Endothelial cell of umbilical vein (primary cell): ENCODE data around the gene ANKRD33B. TPM values are rescaled to one million over a fixed set of nuclear protein-coding genes. Genes with fewer than 3 reads are reported as not detected.

Experiments
- BruUV-seq: library from RNA; stranded (reverse); fragments of 400-500 nt; replicated peaks from 2 replicates; lab custom pipeline; 2021; lab: Mats Ljungman, UMichigan
- CTCF ChIA-PET: fragments of 300-600, 350-600 bp; sonication (Branson Sonifier 250); formaldehyde crosslinking; loops from one replicate; lab custom pipeline; 2021; ENCODE audit warnings: antibody characterized with exemption, inconsistent platforms; lab: Charles Lee
- POLR2A ChIA-PET: fragments of 300-600, 350-600 bp; sonication (Branson Sonifier 250); formaldehyde crosslinking; loops from one replicate; lab custom pipeline; 2021; ENCODE audit warnings: antibody characterized with exemption, inconsistent platforms; lab: Charles Lee
- DNase-seq: peaks from one replicate; pipeline ENCODE4 v3.0.0-alpha.2; 2011; ENCODE audit warnings: low read depth, low spot score
- FAIRE-seq: peaks from 2 replicates; lab custom pipeline; 2011; peaks lifted over from hg19 to GRCh38; lab: Jason Lieb, UNC
- H2AFZ ChIP-seq: 2 replicates; pipeline ENCODE4 v1.6.0; 2012; ENCODE audit warnings: low read depth, low read length, control low read depth, inconsistent platforms
- H3K27ac ChIP-seq: 2 replicates; pipeline ENCODE4 v1.5.1; 2011; ENCODE audit warnings: low read depth, mild to moderate bottlenecking, control low read depth, low read length, moderate library complexity; ENCODE audit not compliant: insufficient read depth
- H3K27me3 ChIP-seq, 2 experiments: 2 replicates each; pipeline versions ENCODE4 v1.6.0 to v1.6.1; 2011; ENCODE audit warnings: low read length in 2 of 2, mixed read lengths in 1 of 2; ENCODE audit not compliant: control insufficient read depth in 2 of 2, insufficient read depth in 2 of 2
- H3K36me3 ChIP-seq, 2 experiments: 2 replicates in 1 of 2; 3 replicates in 1 of 2; pipeline ENCODE4 v1.5.1; 2011; ENCODE audit warnings: low read length in 2 of 2, mild to moderate bottlenecking in 1 of 2, moderate library complexity in 1 of 2; ENCODE audit not compliant: control insufficient read depth in 2 of 2, insufficient read depth in 2 of 2; ENCODE audit errors: extremely low read depth in 1 of 2
- H3K4me1 ChIP-seq: 3 replicates; pipeline ENCODE4 v1.5.1; 2011; ENCODE audit warnings: mild to moderate bottlenecking, low read length; ENCODE audit not compliant: control insufficient read depth, insufficient read depth; ENCODE audit errors: extremely low read depth
- H3K4me2 ChIP-seq: 2 replicates; pipeline ENCODE4 v1.6.1; 2011; ENCODE audit warnings: low read length, control low read depth, mixed read lengths; ENCODE audit not compliant: insufficient read depth
- H3K4me3 ChIP-seq, 3 experiments: fragments of 200-600 bp in 1 of 3; sonication (generic), shearing (Covaris generic) in 1 of 3; replicated peaks in 1 of 3; 2 replicates each; pipeline ENCODE4 v1.5.1; 2011 to 2016; ENCODE audit warnings: control low read depth in 3 of 3, low read length in 3 of 3, mild to moderate bottlenecking in 2 of 3, inconsistent platforms in 1 of 3, low read depth in 1 of 3, moderate library complexity in 1 of 3; ENCODE audit not compliant: insufficient read depth in 1 of 3
- H3K79me2 ChIP-seq: 2 replicates; pipeline ENCODE4 v1.6.0; 2012; ENCODE audit warnings: low read length, inconsistent platforms; ENCODE audit not compliant: control insufficient read depth, insufficient read depth
- H3K9ac ChIP-seq: replicated peaks from 2 replicates; pipeline ENCODE3; 2011; ENCODE audit warnings: low read length, control low read depth; ENCODE audit not compliant: insufficient read depth; ENCODE audit errors: extremely low read depth
- H3K9me1 ChIP-seq: replicated peaks from 3 replicates; pipeline ENCODE4 v1.6.0; 2011; ENCODE audit warnings: mild to moderate bottlenecking, low read length; ENCODE audit not compliant: control insufficient read depth, insufficient read depth; ENCODE audit errors: extremely low read depth
- H3K9me3 ChIP-seq: replicated peaks from 2 replicates; pipeline ENCODE4 v1.5.1; 2012; ENCODE audit warnings: low read length, inconsistent platforms; ENCODE audit not compliant: control insufficient read depth, insufficient read depth
- H4K20me1 ChIP-seq: replicated peaks from 2 replicates; pipeline ENCODE3; 2011; ENCODE audit warnings: mild to moderate bottlenecking, low read length; ENCODE audit not compliant: control insufficient read depth, insufficient read depth; ENCODE audit errors: extremely low read depth
- CTCF ChIP-seq, 2 donors: IDR thresholded peaks; 1 replicate in 1 of 2; 2 replicates in 1 of 2; pipeline ENCODE4 v1.5.1; 2011; ENCODE audit warnings: low read length in 2 of 2, mild to moderate bottlenecking in 2 of 2, moderate library complexity in 2 of 2, control low read depth in 1 of 2, inconsistent platforms in 1 of 2, low read depth in 1 of 2; ENCODE audit not compliant: insufficient read depth in 1 of 2; ENCODE audit errors: extremely low read depth in 1 of 2
- GATA2 ChIP-seq: IDR thresholded peaks from 2 replicates; pipeline ENCODE4 v1.7.0; 2011; ENCODE audit warnings: low read depth, mild to moderate bottlenecking, moderate library complexity, mixed read lengths, low read length; ENCODE audit not compliant: insufficient read length, insufficient read depth
- MYC ChIP-seq: IDR thresholded peaks from one replicate; pipeline ENCODE4 v1.6.1; 2011; ENCODE audit warnings: mild to moderate bottlenecking, low read depth, low read length
- POLR2A ChIP-seq: IDR thresholded peaks from 2 replicates; pipeline ENCODE4 v1.6.1; 2012; ENCODE audit warnings: low read depth, mild to moderate bottlenecking, control low read depth, low read length
- POLR2AphosphoS5 ChIP-seq: IDR thresholded peaks from 2 replicates; pipeline ENCODE4 v1.6.1; 2012; ENCODE audit warnings: low read depth, mild to moderate bottlenecking, control low read depth, low read length, moderate library complexity; ENCODE audit not compliant: insufficient read depth
- dilution Hi-C: fragments of 300-500 bp; cut with MboI; formaldehyde crosslinking; loops from one replicate; pipeline ENCODE4 v1.15.0; 2019; ENCODE audit warnings: low sequenced_read_pairs; ENCODE audit not compliant: extremely low pct_ligation_motif_present
- intact Hi-C: fragments of 100-400 bp; cut with micrococcal nuclease; formaldehyde crosslinking; loops from one replicate; pipeline ENCODE4 v1.10.0; 2022
- polyA plus RNA-seq, 4 experiments: library from polyadenylated mRNA; depleted of rRNA in 3 of 4; stranded (reverse) in 3 of 4; unstranded in 1 of 4; fragments of >200 nt; gene quantifications; 2 replicates each; pipeline versions ENCODE4 v1.2.1 to v1.2.3, GENCODE V29; 2011 to 2012; ENCODE audit warnings: missing spikeins in 1 of 4
- total RNA-seq: library from RNA; stranded (reverse); gene quantifications from 2 replicates; pipeline ENCODE4 v1.2.3, GENCODE V29; 2021
- TF ChIP-seq, protein P1 (sequence below): IDR thresholded peaks from 2 replicates; pipeline ENCODE4 v1.6.1; 2011; ENCODE audit not compliant: insufficient read depth, insufficient read length

Gene ANKRD33B
- total and polyA plus RNA-seq, 2 donors (not counting 3 experiments of a cell fraction or from before 2014, with no cell fraction given), result 2.4 to 5.4 TPM

GRCh38 chr5:10562201-10563109 is 1.4 kb upstream of the ANKRD33B start:
- H3K4me1 ChIP-seq, result peaks cover 18% of the 10 kb centered on the region
- H3K79me2 ChIP-seq, result peaks cover 19% of the 10 kb centered on the region
- intact Hi-C loops, result no loop called here
- H3K36me3 ChIP-seq, result no peaks in the 10 kb centered on the region
- H3K9me3 ChIP-seq, result no peaks in the 10 kb centered on the region
- dilution Hi-C loops, result no loop called here
- no peak overlapping the region for H3K4me3 ChIP-seq
- BruUV-seq, result TSS peak; percentile 42
- no peak for DNase-seq
- H2AFZ ChIP-seq, result no peak overlapping the region
- H3K27ac ChIP-seq, result no peak overlapping the region
- no peaks in the 10 kb centered on the region for H4K20me1 ChIP-seq
- CTCF ChIA-PET, result no interaction called here
- H3K27me3 ChIP-seq, result no peaks in the 10 kb centered on the region
- no peak overlapping the region for H3K9ac ChIP-seq
- H3K4me2 ChIP-seq, result no peak overlapping the region
- no peaks in the 10 kb centered on the region for H3K9me1 ChIP-seq
- no peak for FAIRE-seq
- POLR2A ChIA-PET, result no interaction called here
- TF ChIP-seq GATA2 (no peak), MYC (no peak), POLR2AphosphoS5 (no peak), POLR2A (no peak), CTCF (IDR thresholded peaks at IDR 0.05; ENCODE audit: extremely low read depth in 1 of 2, insufficient read depth in 1 of 2, low read depth in 1 of 2, low read length in 2 of 2) (no peak)
- TF ChIP-seq, protein P1, sequence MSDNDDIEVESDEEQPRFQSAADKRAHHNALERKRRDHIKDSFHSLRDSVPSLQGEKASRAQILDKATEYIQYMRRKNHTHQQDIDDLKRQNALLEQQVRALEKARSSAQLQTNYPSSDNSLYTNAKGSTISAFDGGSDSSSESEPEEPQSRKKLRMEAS, result no peak
